ENCODE results near the gene EVC. TPM values are rescaled to one million over a fixed set of nuclear protein-coding genes. Genes with fewer than 3 reads are reported as not detected.

EVC gene
- total and polyA plus RNA-seq, 2 of the 8 experiments (the other 6 are each of a cell fraction or from before 2014, with no cell fraction given), result 2.6 to 9.8 TPM

GRCh38 chr4:5854929-5855328 is 143.9 kb downstream of the EVC start (continued):
- TF ChIP-seq CHD7 (IDR thresholded peaks at IDR 0.05; ENCODE audit: insufficient replicate concordance, low read length), result no peak
- no peak for TF ChIP-seq RXRA (IDR thresholded peaks at IDR 0.05; ENCODE audit: insufficient read depth, low read depth, low read length)
- TF ChIP-seq KDM5A (IDR thresholded peaks at IDR 0.05; ENCODE audit: low read length), result no peak
- no peak for TF ChIP-seq EGR1 (IDR thresholded peaks at IDR 0.05; ENCODE audit: borderline replicate concordance, low read depth, low read length)
- no peak for TF ChIP-seq EP300 (IDR thresholded peaks at IDR 0.05; ENCODE audit: borderline replicate concordance in 1 of 2, low read depth in 2 of 2, low read length in 2 of 2)
- TF ChIP-seq MAFK (IDR thresholded peaks at IDR 0.05; ENCODE audit: low read depth, low read length), result no peak
- no peak for TF ChIP-seq CTCF (IDR thresholded peaks at IDR 0.05; ENCODE audit: control extremely low read depth in 1 of 3, insufficient read depth in 1 of 3, low read depth in 1 of 3, low read length in 3 of 3)
- TF ChIP-seq ATF3 (IDR thresholded peaks at IDR 0.05; ENCODE audit: insufficient read depth, low read depth, low read length), result no peak

Measured in H1 (cell line).